ENCODE measurements around the gene CCSAP. TPM values are rescaled to one million over a fixed set of nuclear protein-coding genes. Genes with fewer than 3 reads are reported as not detected.

The CCSAP gene
- total and polyA plus RNA-seq, 2 of the 4 experiments (the other 2 are of a cell fraction) = 2.3 to 3.8 TPM

GRCh38 chr1:229373395-229373794 is 30.5 kb upstream of the CCSAP start:
- Histone ChIP-seq H3K23ac (ENCODE audit: low read depth, low read length) (no peak overlapping the region), H4K91ac (ENCODE audit: insufficient read depth, low read depth, low read length) (no peak overlapping the region), H3K4me2 (ENCODE audit: low read depth, low read length) (no peak overlapping the region), H3K27me3 (ENCODE audit: control insufficient read depth, insufficient read depth, low read length) (peaks cover 13% of the 10 kb centered on the region), H3K14ac (replicated peaks; ENCODE audit: low read depth, low read length) (no peak overlapping the region), H2BK15ac (ENCODE audit: low read depth, low read length) (no peak overlapping the region), H2AFZ (replicated peaks; ENCODE audit: low read length, poor library complexity) (no peak overlapping the region), H3K9me1 (ENCODE audit: insufficient read depth, low read length) (no peaks in the 10 kb centered on the region), H3K9me3 (ENCODE audit: control insufficient read depth, insufficient read depth, low read length) (no peaks in the 10 kb centered on the region), H2AK5ac (ENCODE audit: low read depth, low read length) (no peak overlapping the region), H3K4me1 (ENCODE audit: control insufficient read depth, insufficient read depth, low read length) (no peaks in the 10 kb centered on the region), H3K18ac (ENCODE audit: low read depth, low read length) (no peak overlapping the region), H4K8ac (ENCODE audit: low read depth in 2 of 2, low read length in 2 of 2) (no peak overlapping the region), H3K4me3 (ENCODE audit: insufficient read depth, low read depth, low read length) (no peak overlapping the region), H4K20me1 (ENCODE audit: insufficient read depth, low read length) (no peaks in the 10 kb centered on the region), H2AK9ac (replicated peaks; ENCODE audit: low read depth, low read length, poor library complexity) (no peak overlapping the region), H3K56ac (ENCODE audit: extremely low read depth, insufficient read depth, low read length) (no peak overlapping the region), H3K27ac (ENCODE audit: insufficient read depth, low read length) (no peak overlapping the region), H4K5ac (ENCODE audit: low read depth, low read length) (no peak overlapping the region), H2BK120ac (ENCODE audit: low read depth, low read length) (no peak overlapping the region), H3K4ac (ENCODE audit: low read depth, low read length) (no peak overlapping the region), H3K36me3 (ENCODE audit: control insufficient read depth, insufficient read depth, low read length) (no peaks in the 10 kb centered on the region), H2BK5ac (ENCODE audit: low read depth, low read length, poor library complexity, severe bottlenecking) (no peak overlapping the region), H2BK20ac (ENCODE audit: low read depth, low read length) (no peak overlapping the region), H3K79me1 (ENCODE audit: low read depth in 1 of 2, low read length in 2 of 2) (no peaks in the 10 kb centered on the region), H3K9ac (ENCODE audit: low read depth, low read length) (no peak overlapping the region)
- intact Hi-C loops (cut with micrococcal nuclease) = no loop called here
- ChIA-PET CTCF (no interaction called here), POLR2A (ENCODE audit: unreplicated experiment) (no interaction called here)
- BruUV-seq (replicated peaks) = no TSS peak
- no CpG with 5 or more reads among the region's 6 CpGs for WGBS, 2 experiments (ENCODE audit: extremely low coverage in 2 of 2, insufficient read length in 1 of 2)
- dilution Hi-C loops (cut with HindIII; ENCODE audit: low sequenced_read_pairs, unreplicated experiment) = no loop called here
- ATAC-seq (ENCODE audit: low read depth) (no peak), DNase-seq (no peak)
- no peak for TF ChIP-seq USF2 (IDR thresholded peaks at IDR 0.05; ENCODE audit: low read depth, low read length)
- no peak for TF ChIP-seq RAD21 (IDR thresholded peaks at IDR 0.05; ENCODE audit: low read length)
- TF ChIP-seq MAFK (IDR thresholded peaks at IDR 0.05; ENCODE audit: low read depth, low read length) = no peak
- no peak for TF ChIP-seq POLR2A (IDR thresholded peaks at IDR 0.05; ENCODE audit: low read depth, low read length)
- TF ChIP-seq SMC3 (IDR thresholded peaks at IDR 0.05; ENCODE audit: low read depth, low read length) = no peak
- no peak for TF ChIP-seq NFE2L2 (IDR thresholded peaks at IDR 0.05; ENCODE audit: low read depth, low read length)
- TF ChIP-seq RFX5 (IDR thresholded peaks at IDR 0.05; ENCODE audit: low read depth, low read length) = no peak
- TF ChIP-seq BHLHE40 (IDR thresholded peaks at IDR 0.05; ENCODE audit: low read depth, low read length) = no peak
- no peak for TF ChIP-seq CHD1 (IDR thresholded peaks at IDR 0.05; ENCODE audit: low read depth, low read length)
- no peak for TF ChIP-seq MAZ (IDR thresholded peaks at IDR 0.05; ENCODE audit: borderline replicate concordance, low read depth, low read length)
- no peak for TF ChIP-seq CEBPB (IDR thresholded peaks at IDR 0.05; ENCODE audit: low read depth, low read length)
- no peak for TF ChIP-seq RCOR1 (IDR thresholded peaks at IDR 0.05; ENCODE audit: insufficient replicate concordance, low read length)
- TF ChIP-seq FOS (IDR thresholded peaks at IDR 0.05; ENCODE audit: low read depth, low read length) = no peak
- no peak for TF ChIP-seq CTCF (conservative IDR thresholded peaks at IDR 0.05; ENCODE audit: low read depth, low read length)
- in situ Hi-C loops (cut with MboI; ENCODE audit: low sequenced_read_pairs) = no loop called here

Data from IMR-90 (cell line).